Measurements from ENCODE around the gene ZNF79. TPM values are rescaled to one million over a fixed set of nuclear protein-coding genes. Genes with fewer than 3 reads are reported as not detected.

ZNF79 gene
- total RNA-seq, 4 donors from 2014 or later: 5.3 to 16.3 (median 12.7) TPM

GRCh38 chr9:127384901-127385300 is 39.3 kb upstream of the ZNF79 start:
- Histone ChIP-seq H3K4me1 (no peaks in the 10 kb centered on the region), H3K27me3 (no peaks in the 10 kb centered on the region), H3K4me3 (no peak overlapping the region), H3K27ac (no peak overlapping the region), H3K36me3 (peaks cover 0 to 18% of the 10 kb centered on the region in 2 donors), H3K9me3 (no peaks in the 10 kb centered on the region)
- TF ChIP-seq EP300 (IDR thresholded peaks at IDR 0.05) (no peak), POLR2A (IDR thresholded peaks at IDR 0.05) (no peak), POLR2AphosphoS5 (IDR thresholded peaks at IDR 0.05) (no peak), CTCF (IDR thresholded peaks at IDR 0.05) (no peak)
- ATAC-seq: no peak
- 73% methylated on average over 3 of the region's 13 CpGs; no CpG with 5 or more reads in 1 of the 2 donors for WGBS, 2 donors (ENCODE audit: low coverage in 1 of 2)

GRCh38 chr9:127386249-127386648 is 37.9 kb upstream of the ZNF79 start:
- Histone ChIP-seq H3K27me3 (no peaks in the 10 kb centered on the region), H3K9me3 (no peaks in the 10 kb centered on the region), H3K4me3 (no peak overlapping the region), H3K4me1 (no peaks in the 10 kb centered on the region), H3K27ac (no peak overlapping the region), H3K36me3 (peaks cover 0 to 30% of the 10 kb centered on the region in 2 donors)
- 76 to 87% methylated on average over 4 of the region's 4 CpGs for WGBS, 2 donors (ENCODE audit: low coverage in 1 of 2)
- no peak for ATAC-seq
- TF ChIP-seq POLR2AphosphoS5 (IDR thresholded peaks at IDR 0.05) (no peak), POLR2A (IDR thresholded peaks at IDR 0.05) (no peak)

GRCh38 chr9:127386981-127387380 is 37.2 kb upstream of the ZNF79 start:
- no peak for TF ChIP-seq EP300 (IDR thresholded peaks at IDR 0.05)
- TF ChIP-seq POLR2AphosphoS5 (IDR thresholded peaks at IDR 0.05): no peak
- TF ChIP-seq POLR2A (IDR thresholded peaks at IDR 0.05): no peak
- no peak for TF ChIP-seq CTCF (IDR thresholded peaks at IDR 0.05)
- peaks cover 0 to 35% of the 10 kb centered on the region in 2 donors for H3K36me3 ChIP-seq
- no peak overlapping the region for H3K4me3 ChIP-seq
- 84 to 92% methylated on average over 4 to 10 of the region's 10 CpGs for WGBS, 2 donors (ENCODE audit: low coverage in 1 of 2)
- ATAC-seq: no peak
- no peaks in the 10 kb centered on the region for H3K4me1 ChIP-seq
- no peaks in the 10 kb centered on the region for H3K27me3 ChIP-seq
- H3K9me3 ChIP-seq: no peaks in the 10 kb centered on the region
- H3K27ac ChIP-seq: no peak overlapping the region

GRCh38 chr9:127388037-127388855 is 35.9 kb upstream of the ZNF79 start:
- no peaks in the 10 kb centered on the region for H3K4me1 ChIP-seq
- H3K36me3 ChIP-seq: peaks cover 0 to 47% of the 10 kb centered on the region in 2 donors
- H3K27me3 ChIP-seq: no peaks in the 10 kb centered on the region
- 48% methylated on average over 9 to 10 of the region's 10 CpGs for WGBS, 2 donors (ENCODE audit: low coverage in 1 of 2)
- peak; percentile 88 for ATAC-seq
- no peak overlapping the region for H3K4me3 ChIP-seq
- no peaks in the 10 kb centered on the region for H3K9me3 ChIP-seq
- H3K27ac ChIP-seq: peak overlapping the region in 1 of 4 donors; percentile 55
- TF ChIP-seq CTCF (IDR thresholded peaks at IDR 0.05): no peak
- no peak for TF ChIP-seq EP300 (IDR thresholded peaks at IDR 0.05)
- TF ChIP-seq POLR2A (IDR thresholded peaks at IDR 0.05): no peak
- TF ChIP-seq POLR2AphosphoS5 (IDR thresholded peaks at IDR 0.05): no peak

GRCh38 chr9:127388856-127389238 is 35.3 kb upstream of the ZNF79 start:
- Histone ChIP-seq H3K36me3 (peaks cover 0 to 48% of the 10 kb centered on the region in 2 donors), H3K4me1 (no peaks in the 10 kb centered on the region), H3K4me3 (no peak overlapping the region), H3K27ac (peak overlapping the region in 1 of 4 donors; percentile 55), H3K27me3 (no peaks in the 10 kb centered on the region), H3K9me3 (no peaks in the 10 kb centered on the region)
- WGBS, 2 donors (ENCODE audit: low coverage in 1 of 2): 61 to 69% methylated on average over 4 to 5 of the region's 6 CpGs
- no peak for TF ChIP-seq POLR2A (IDR thresholded peaks at IDR 0.05)
- ATAC-seq: no peak
